Prostate gland (tissue), 2 donors: ENCODE measurements around the gene XPO4. TPM values are rescaled to one million over a fixed set of nuclear protein-coding genes. Genes with fewer than 3 reads are reported as not detected.
"Not testable (repeated sequence)": the region's sequence is repeated elsewhere in the genome, so short reads cannot be mapped to it uniquely, and the experiment has no call there.

ENCODE experiments used
- DNase-seq: peaks from one replicate; pipeline ENCODE4 v3.0.0-alpha.2; 2019; ENCODE audit warnings: low spot score
- H3K27ac ChIP-seq, 2 donors: fragments of 200-600 bp; sonication (generic); 2 replicates each; pipeline ENCODE4 v1.5.1; 2017 to 2019
- H3K27me3 ChIP-seq: fragments of 200-600 bp; sonication (generic); replicated peaks from 2 replicates; pipeline ENCODE4 v1.5.1; 2019; ENCODE audit not compliant: insufficient read depth
- H3K36me3 ChIP-seq, 2 donors: fragments of 200-600 bp; sonication (generic); 1 replicate in 1 of 2; 2 replicates in 1 of 2; pipeline versions ENCODE4 v1.5.1 to v1.8.1; 2017 to 2019
- H3K4me1 ChIP-seq: fragments of 200-600 bp; sonication (generic); replicated peaks from 2 replicates; pipeline ENCODE4 v1.5.1; 2019
- H3K4me3 ChIP-seq, 2 donors: fragments of 200-600 bp; sonication (generic); 2 replicates each; pipeline ENCODE4 v1.5.1; 2017 to 2019
- H3K9me3 ChIP-seq: fragments of 200-600 bp; sonication (generic); 2 replicates; pipeline ENCODE4 v1.5.1; 2017
- POLR2A ChIP-seq: fragments of 450-650 bp; IDR thresholded peaks from one replicate; pipeline ENCODE4 v1.6.1; 2016; ENCODE audit warnings: antibody characterized with exemption, mild to moderate bottlenecking
- POLR2AphosphoS5 ChIP-seq: sonication (generic); formaldehyde crosslinking; IDR thresholded peaks from one replicate; pipeline ENCODE4 v1.6.1; 2017; ENCODE audit warnings: antibody characterized with exemption
- WGBS: methylation state at CpG from one replicate; pipeline ENCODE4 v1.1.5; 2018; 5-methylcytosine and 5-hydroxymethylcytosine counted together
- intact Hi-C: fragments of 100-400 bp; cut with DNase I; formaldehyde crosslinking; loops from one replicate; pipeline ENCODE4 v1.14.2; 2022
- total RNA-seq, 2 donors: library from RNA; depleted of rRNA; stranded (reverse); fragments of >200 nt; gene quantifications; one replicate each; pipeline ENCODE4 v1.1.0, GENCODE V29; 2016
- TF ChIP-seq, protein P1 (sequence below), 4 experiments: fragments of 200-600 bp in 2 of 4; fragments of 450-650 bp in 2 of 4; sonication (generic) in 2 of 4; IDR thresholded peaks; 1 replicate in 3 of 4; 2 replicates in 1 of 4; pipeline ENCODE4 v1.5.1; 2016 to 2019; ENCODE audit warnings: antibody characterized with exemption in 4 of 4, mild to moderate bottlenecking in 2 of 4, moderate library complexity in 2 of 4

The XPO4 gene
- total RNA-seq, 2 donors from 2014 or later: 13.3 to 21.0 TPM

DNA sequence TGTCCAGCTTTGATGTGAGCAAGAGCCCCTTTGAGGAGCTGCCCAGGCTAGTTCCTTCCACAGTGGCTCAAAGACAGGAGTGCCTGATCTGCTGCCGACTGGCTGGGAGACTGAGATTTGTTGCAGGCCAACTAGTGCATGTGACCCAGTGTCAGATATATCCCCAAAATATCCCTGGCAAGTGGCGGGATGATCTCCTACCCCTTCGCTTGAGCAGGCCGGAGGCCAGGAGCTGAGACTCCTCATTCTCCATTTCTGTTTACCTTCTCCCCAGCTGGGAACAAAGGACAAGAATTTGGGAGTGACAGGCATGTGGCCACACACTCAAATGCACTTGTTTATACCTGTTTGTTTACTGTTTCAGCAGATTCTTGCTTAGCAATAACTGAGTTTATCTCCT is 37.1 kb upstream of the XPO4 start:
- no peak for DNase-seq
- H3K27me3 ChIP-seq: no peaks in the 10 kb centered on the region
- H3K4me3 ChIP-seq: no peak overlapping the region
- TF ChIP-seq, protein P1, sequence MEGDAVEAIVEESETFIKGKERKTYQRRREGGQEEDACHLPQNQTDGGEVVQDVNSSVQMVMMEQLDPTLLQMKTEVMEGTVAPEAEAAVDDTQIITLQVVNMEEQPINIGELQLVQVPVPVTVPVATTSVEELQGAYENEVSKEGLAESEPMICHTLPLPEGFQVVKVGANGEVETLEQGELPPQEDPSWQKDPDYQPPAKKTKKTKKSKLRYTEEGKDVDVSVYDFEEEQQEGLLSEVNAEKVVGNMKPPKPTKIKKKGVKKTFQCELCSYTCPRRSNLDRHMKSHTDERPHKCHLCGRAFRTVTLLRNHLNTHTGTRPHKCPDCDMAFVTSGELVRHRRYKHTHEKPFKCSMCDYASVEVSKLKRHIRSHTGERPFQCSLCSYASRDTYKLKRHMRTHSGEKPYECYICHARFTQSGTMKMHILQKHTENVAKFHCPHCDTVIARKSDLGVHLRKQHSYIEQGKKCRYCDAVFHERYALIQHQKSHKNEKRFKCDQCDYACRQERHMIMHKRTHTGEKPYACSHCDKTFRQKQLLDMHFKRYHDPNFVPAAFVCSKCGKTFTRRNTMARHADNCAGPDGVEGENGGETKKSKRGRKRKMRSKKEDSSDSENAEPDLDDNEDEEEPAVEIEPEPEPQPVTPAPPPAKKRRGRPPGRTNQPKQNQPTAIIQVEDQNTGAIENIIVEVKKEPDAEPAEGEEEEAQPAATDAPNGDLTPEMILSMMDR (IDR thresholded peaks at IDR 0.05): no peak
- TF ChIP-seq POLR2AphosphoS5 (no peak), POLR2A (no peak)
- WGBS: 30% methylated on average over 4 of the region's 4 CpGs
- intact Hi-C loops: loop anchor here (5.0 kb wide), 2 partner anchors 123 to 543 kb away; partner anchors contain the start of gene LATS2
- H3K4me1 ChIP-seq: no peaks in the 10 kb centered on the region
- no peaks in the 10 kb centered on the region for H3K9me3 ChIP-seq
- no peak overlapping the region for H3K27ac ChIP-seq
- no peaks in the 10 kb centered on the region for H3K36me3 ChIP-seq

DNA sequence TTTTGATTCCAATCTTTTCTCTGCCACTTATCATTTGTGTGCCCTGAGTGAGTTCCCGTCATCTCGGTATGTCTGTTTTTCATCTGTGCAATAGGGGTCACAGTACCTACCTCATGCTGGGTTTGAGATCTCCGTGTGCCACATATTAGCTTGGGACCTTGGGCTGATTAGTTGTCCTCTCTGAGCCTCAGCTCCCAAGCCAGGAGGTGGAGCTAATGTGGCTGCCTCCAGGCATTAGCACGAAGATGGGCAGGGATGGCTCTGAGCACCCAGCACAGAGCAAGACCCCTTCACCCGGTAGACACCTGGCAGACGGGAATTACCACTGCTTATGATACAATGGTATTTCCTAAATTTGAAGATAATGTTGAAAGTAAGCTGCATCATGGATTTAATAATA is 35.8 kb upstream of the XPO4 start:
- Histone ChIP-seq H3K27ac (no peak overlapping the region), H3K9me3 (no peaks in the 10 kb centered on the region), H3K4me3 (no peak overlapping the region), H3K4me1 (no peaks in the 10 kb centered on the region), H3K27me3 (no peaks in the 10 kb centered on the region), H3K36me3 (no peaks in the 10 kb centered on the region)
- no peak for DNase-seq
- intact Hi-C loops: loop anchor here (5.0 kb wide), 1 partner anchor 544 kb away; no protein-coding TSS in a partner anchor
- WGBS: 83% methylated on average over 6 of the region's 6 CpGs
- TF ChIP-seq, protein P1 (IDR thresholded peaks at IDR 0.05): no peak
- TF ChIP-seq POLR2A (no peak), POLR2AphosphoS5 (no peak)

DNA sequence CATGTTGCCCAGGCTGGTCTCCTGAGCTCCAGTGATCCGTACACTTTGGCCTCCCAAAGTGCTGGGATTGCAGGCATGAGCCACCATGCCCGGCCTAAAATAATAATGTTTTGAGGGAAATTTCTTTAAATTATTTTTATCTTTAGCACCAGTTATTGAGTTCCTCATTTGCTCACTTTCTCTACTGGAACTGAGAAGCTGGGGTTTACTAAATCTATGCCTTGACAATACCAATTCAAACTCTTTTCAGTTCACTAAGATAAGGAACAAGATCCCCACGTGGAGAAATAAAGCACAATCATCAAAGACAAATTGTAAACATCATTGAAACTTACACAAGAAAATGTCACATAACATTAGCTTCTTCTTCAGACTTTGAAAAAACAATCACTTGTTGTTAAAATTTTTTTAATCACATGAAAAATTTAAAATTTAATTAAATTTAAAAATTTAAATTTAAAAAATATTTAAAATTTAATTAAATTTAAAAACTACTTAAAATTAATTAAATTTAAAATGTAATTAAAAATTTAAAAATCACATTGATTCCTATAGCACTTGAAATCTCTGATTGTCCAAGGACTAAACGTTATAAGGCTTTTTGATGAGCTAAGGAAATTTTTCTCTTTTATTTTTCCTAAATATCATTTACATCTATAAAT is 25.2 kb upstream of the XPO4 start:
- Histone ChIP-seq H3K36me3 (no peaks in the 10 kb centered on the region), H3K4me3 (no peak overlapping the region), H3K27ac (no peak overlapping the region), H3K27me3 (no peaks in the 10 kb centered on the region), H3K9me3 (no peaks in the 10 kb centered on the region), H3K4me1 (no peaks in the 10 kb centered on the region)
- no peak for TF ChIP-seq POLR2AphosphoS5
- TF ChIP-seq, protein P1 (IDR thresholded peaks at IDR 0.05): no peak
- no peak for TF ChIP-seq POLR2A
- intact Hi-C loops: loop anchor here (5.0 kb wide), 1 partner anchor 215 kb away; no protein-coding TSS in a partner anchor
- WGBS: 62% methylated on average over 4 of the region's 4 CpGs
- no peak for DNase-seq

DNA sequence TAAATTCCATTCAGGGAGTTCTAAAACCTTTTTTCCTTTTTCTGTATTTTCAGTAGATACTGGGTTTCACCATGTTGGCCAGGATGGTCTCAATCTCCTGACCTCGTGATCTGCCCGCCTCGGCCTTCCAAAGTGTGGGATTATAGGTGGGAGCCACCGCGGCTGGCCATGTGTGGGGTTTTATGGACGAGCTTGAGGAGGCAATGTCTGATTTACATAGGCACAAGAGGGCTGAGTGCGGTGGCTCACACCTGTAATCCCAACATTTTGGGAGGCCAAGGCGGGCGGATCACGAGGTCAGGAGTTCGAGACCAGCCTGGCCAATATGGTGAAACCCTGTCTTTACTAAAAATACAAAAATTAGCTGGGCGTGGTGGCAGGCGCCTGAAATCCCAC is 22.8 kb upstream of the XPO4 start:
- not testable (repeated sequence) for H3K27me3 ChIP-seq, DNase-seq, H3K4me3 ChIP-seq, H3K27ac ChIP-seq, H3K4me1 ChIP-seq, H3K9me3 ChIP-seq, H3K36me3 ChIP-seq
- 68% methylated on average over 13 of the region's 13 CpGs for WGBS
- intact Hi-C loops: loop anchor here (2.0 to 5.0 kb wide), 2 partner anchors 213 to 431 kb away; no protein-coding TSS in a partner anchor

DNA sequence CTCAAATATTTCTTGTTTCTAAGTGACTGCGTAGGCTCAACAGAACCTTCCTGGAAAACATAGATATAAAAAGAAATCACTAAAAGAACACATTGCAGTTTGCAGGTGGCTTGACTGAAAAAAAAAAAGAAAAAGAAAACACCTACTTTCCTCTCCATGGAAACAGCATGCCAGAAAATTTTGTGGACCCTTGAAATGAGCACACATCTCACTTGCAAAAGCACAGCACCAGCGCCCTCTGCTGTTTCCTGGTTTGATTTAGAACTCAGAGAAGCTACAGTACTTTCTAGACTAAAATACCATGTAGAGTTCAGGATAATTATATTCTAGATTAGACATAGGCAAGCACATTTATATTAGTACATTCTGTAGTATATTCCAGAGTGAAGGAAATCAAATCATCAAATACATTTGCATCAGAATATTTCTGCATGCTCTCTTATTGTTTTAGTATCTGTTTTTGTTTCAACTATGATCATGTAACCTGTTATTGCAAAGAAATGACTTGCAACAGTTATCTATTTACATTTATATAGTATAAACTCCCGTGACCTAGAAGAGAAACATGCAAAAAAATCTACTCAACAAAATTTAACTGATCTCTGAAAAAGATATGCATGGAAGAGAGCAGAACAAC is 22.3 kb upstream of the XPO4 start:
- Histone ChIP-seq H3K9me3 (no peaks in the 10 kb centered on the region), H3K27ac (no peak overlapping the region), H3K36me3 (no peaks in the 10 kb centered on the region), H3K27me3 (no peaks in the 10 kb centered on the region), H3K4me3 (no peak overlapping the region), H3K4me1 (no peaks in the 10 kb centered on the region)
- peak; percentile 77 for DNase-seq
- TF ChIP-seq, protein P1 (IDR thresholded peaks at IDR 0.05): peak; percentile 22 to 63 (median 57)
- TF ChIP-seq POLR2A (no peak), POLR2AphosphoS5 (no peak)
- 32% methylated on average over 3 of the region's 3 CpGs for WGBS
- intact Hi-C loops: loop anchor here (2.0 to 5.0 kb wide), 2 partner anchors 213 to 430 kb away; no protein-coding TSS in a partner anchor
